OCI-M2 (cell line): ENCODE data around the gene MAN1A1.

Experiments
- DNase-seq: peaks from one replicate; lab custom pipeline; 2025; ENCODE audit not compliant: unreplicated experiment; lab: John Stamatoyannopoulos, UW

MAN1A1 gene

GRCh38 chr6:119204719-119205118 lies 144.8 kb downstream of the MAN1A1 start:
- DNase-seq: no peak

- no peak for DNase-seq
Observed at GRCh38 chr6:119201480-119201879, 148.1 kb downstream of the MAN1A1 start.

GRCh38 chr6:119200512-119201175 lies 148.9 kb downstream of the MAN1A1 start:
- no peak for DNase-seq

GRCh38 chr6:119197271-119197670 lies 152.3 kb downstream of the MAN1A1 start:
- DNase-seq: no peak

GRCh38 chr6:119196715-119197114 lies 152.8 kb downstream of the MAN1A1 start:
- DNase-seq: no peak

- no peak for DNase-seq
Observed at GRCh38 chr6:119195848-119196247, 153.7 kb downstream of the MAN1A1 start.

GRCh38 chr6:119195204-119195603 lies 154.4 kb downstream of the MAN1A1 start:
- DNase-seq: no peak

GRCh38 chr6:119193707-119194106 lies 155.9 kb downstream of the MAN1A1 start:
- no peak for DNase-seq

- no peak for DNase-seq
Observed at GRCh38 chr6:119192200-119192599, 157.4 kb downstream of the MAN1A1 start.

GRCh38 chr6:119190176-119190575 lies 159.4 kb downstream of the MAN1A1 start:
- no peak for DNase-seq

GRCh38 chr6:119189498-119189897 lies 160.1 kb downstream of the MAN1A1 start:
- DNase-seq: no peak

- DNase-seq: no peak
Observed at GRCh38 chr6:119187596-119187995, 162.0 kb downstream of the MAN1A1 start.

- DNase-seq: no peak
Observed at GRCh38 chr6:119186490-119186889, 163.1 kb downstream of the MAN1A1 start.

- DNase-seq: no peak
Observed at GRCh38 chr6:119184008-119184648, 165.4 kb downstream of the MAN1A1 start.

GRCh38 chr6:119183457-119183856 lies 166.1 kb downstream of the MAN1A1 start:
- no peak for DNase-seq

- DNase-seq: no peak
Observed at GRCh38 chr6:119182875-119183274, 166.7 kb downstream of the MAN1A1 start.

- DNase-seq: no peak
Observed at GRCh38 chr6:119182216-119182803, 167.3 kb downstream of the MAN1A1 start.

GRCh38 chr6:119181046-119181445 lies 168.5 kb downstream of the MAN1A1 start:
- DNase-seq: no peak

- DNase-seq: no peak
Observed at GRCh38 chr6:119179842-119180241, 169.7 kb downstream of the MAN1A1 start.

GRCh38 chr6:119179062-119179461 lies 170.5 kb downstream of the MAN1A1 start:
- DNase-seq: no peak

GRCh38 chr6:119176445-119176844 lies 173.1 kb downstream of the MAN1A1 start:
- no peak for DNase-seq
